NCI-H524 (cell line): Measurements from ENCODE around the gene SLC51A.

ENCODE experiments used
- DNase-seq, 2 experiments: peaks; one replicate each; lab custom pipeline; 2025; lab: John Stamatoyannopoulos, UW

The SLC51A gene

DNA sequence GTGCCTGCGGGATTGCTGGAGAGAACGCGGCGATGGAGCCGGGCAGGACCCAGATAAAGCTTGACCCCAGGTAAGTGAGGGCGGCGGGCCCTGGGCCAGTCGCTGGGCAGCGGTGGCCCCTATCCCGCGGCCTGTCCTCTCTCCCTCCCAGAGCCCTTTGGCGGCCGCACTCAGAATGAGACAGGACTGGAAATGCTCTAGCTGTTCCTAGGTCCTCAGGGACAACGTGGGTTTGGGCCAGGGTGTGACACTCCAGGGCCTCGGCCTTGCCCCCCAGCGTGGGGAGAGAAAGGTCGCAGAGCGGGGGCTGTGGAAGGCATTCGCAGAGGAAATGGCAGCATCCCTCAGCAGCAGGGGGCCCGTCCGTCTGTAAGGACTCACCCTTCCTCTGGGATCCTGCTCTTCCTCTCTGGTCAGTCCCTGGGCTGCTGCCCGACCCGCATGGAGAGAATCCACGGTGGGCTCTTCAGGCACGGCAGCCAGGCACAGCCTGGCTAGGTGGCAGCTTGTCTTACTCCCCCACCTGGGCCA, 412 bp downstream of the SLC51A start:
- no peak for DNase-seq

GRCh38 chr3:196217307-196218154, 1.2 kb downstream of the SLC51A start:
- DNase-seq, result no peak

- DNase-seq, result no peak
These were observed 1.9 kb downstream of the SLC51A start for GRCh38 chr3:196218155-196218712.

- DNase-seq, result peak; percentile 45 to 71
These were observed 3.0 kb downstream of the SLC51A start for GRCh38 chr3:196219194-196219969.

GRCh38 chr3:196219970-196220311, 3.6 kb downstream of the SLC51A start:
- no peak for DNase-seq

- DNase-seq, result no peak
These were observed 4.3 kb downstream of the SLC51A start for GRCh38 chr3:196220587-196220986.

DNA sequence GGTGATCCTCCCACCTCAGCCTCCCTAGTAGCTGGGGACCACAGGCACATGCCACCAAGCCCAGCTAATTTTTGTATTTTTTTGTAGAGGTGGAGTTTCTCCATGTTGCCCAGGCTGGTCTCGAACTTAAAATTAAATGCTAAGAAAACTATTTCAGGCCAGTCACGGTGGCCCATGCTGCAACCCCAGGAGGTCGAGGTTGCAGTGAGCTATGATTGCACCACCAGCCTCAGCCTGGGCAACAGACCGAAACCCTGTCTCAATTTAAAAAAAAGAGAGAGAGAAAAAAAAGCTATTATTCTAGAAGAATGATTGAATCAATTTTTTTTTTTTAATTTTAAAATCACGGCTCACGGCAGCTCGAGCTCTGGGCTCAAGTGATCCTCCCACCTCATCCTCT, 4.7 kb downstream of the SLC51A start:
- no peak for DNase-seq

GRCh38 chr3:196222876-196223595, 6.7 kb downstream of the SLC51A start:
- no peak for DNase-seq

DNA sequence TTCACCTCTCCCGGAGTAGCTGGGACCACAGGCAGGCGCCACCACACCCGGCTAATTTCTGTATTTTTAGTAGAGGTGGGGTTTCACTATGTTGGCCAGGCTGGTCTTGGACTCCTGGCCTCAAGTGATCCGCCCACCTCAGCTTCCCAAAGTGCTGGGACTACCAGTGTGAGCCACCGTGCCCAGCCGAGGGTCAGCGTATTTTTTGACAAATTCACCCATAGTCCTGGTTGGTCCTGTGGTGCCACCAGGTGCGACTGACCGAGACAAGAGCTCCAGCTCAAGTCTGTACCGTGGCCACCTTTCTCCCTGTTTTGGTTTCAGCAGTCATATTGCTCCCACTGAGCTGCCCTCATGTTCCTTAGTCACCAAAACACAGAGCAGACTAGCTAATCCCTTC, 8.8 kb downstream of the SLC51A start:
- no peak for DNase-seq

GRCh38 chr3:196225763-196226364, 9.5 kb downstream of the SLC51A start:
- DNase-seq, result no peak

GRCh38 chr3:196227121-196227561, 10.8 kb downstream of the SLC51A start:
- no peak for DNase-seq

GRCh38 chr3:196227629-196228493, 11.5 kb downstream of the SLC51A start:
- DNase-seq, result no peak

DNA sequence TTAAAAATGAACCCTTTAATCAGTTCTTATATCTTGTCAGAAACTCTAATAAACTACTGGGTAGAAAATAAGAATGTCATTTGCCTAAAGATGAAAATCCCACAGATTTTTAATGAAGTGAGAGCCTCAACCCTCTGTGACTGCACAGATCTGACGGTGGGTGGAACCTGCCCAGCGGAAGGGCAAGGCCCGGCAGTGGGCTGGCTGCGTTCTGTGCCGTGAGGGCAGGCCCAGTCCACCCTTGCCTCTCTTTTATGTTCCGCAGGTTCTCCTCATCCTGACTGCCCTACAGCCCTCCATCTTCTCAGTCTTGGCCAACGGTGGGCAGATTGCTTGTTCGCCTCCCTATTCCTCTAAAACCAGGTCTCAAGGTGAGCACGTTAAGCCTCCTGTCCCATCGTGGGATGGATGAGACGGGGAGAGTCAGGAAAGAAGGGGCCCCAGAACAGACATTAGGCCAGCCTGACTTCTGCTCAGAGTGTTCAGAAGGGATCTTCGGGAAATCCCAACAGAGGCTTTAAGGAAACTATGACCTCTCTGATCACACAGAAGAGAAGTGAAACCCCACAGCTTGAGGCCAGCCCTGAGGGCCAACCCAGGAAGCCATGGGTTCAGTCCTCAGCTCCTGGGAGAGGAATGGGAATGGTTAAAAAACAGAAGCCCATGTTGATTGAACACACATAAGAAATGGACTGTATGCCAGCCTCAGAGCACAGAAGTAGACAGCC, 16.0 kb downstream of the SLC51A start:
- DNase-seq, result no peak

- no peak for DNase-seq
These were observed 16.5 kb downstream of the SLC51A start for GRCh38 chr3:196232882-196233251.

DNA sequence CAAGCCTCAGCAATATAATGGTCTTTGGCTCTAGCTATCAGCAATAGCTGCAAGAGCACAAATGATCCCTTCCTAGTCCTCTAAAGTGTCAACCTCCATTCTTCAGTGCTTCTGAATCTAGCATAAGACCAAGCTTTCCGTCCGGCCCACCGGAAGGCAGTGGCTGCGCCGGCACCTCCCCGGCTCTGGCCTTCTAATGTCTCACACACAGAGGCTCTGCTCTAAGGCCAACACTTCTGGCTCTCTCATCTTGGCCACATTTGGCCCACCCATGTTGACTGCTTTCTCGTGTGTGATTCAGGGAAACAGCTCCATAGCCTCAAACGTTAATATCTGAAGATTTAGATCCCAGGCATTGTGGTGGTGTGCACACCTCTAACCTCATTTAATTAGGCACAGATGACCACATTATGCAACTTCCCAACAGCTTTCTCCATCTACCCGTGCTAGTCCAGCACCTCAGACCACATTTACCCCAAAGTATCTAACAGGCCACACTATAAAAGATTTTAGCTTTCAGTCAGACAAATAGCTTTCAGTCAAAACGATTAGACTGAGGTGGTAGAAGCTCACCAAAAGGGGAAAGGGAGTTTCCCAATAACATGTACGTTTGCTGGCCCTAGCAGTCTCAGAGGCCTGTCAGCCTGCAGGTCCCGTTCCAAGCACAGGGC, 19.3 kb downstream of the SLC51A start:
- no peak for DNase-seq

- DNase-seq, result no peak
These were observed 19.9 kb downstream of the SLC51A start for GRCh38 chr3:196236223-196236622.

- no peak for DNase-seq
These were observed 20.9 kb downstream of the SLC51A start for GRCh38 chr3:196237203-196237602.

DNA sequence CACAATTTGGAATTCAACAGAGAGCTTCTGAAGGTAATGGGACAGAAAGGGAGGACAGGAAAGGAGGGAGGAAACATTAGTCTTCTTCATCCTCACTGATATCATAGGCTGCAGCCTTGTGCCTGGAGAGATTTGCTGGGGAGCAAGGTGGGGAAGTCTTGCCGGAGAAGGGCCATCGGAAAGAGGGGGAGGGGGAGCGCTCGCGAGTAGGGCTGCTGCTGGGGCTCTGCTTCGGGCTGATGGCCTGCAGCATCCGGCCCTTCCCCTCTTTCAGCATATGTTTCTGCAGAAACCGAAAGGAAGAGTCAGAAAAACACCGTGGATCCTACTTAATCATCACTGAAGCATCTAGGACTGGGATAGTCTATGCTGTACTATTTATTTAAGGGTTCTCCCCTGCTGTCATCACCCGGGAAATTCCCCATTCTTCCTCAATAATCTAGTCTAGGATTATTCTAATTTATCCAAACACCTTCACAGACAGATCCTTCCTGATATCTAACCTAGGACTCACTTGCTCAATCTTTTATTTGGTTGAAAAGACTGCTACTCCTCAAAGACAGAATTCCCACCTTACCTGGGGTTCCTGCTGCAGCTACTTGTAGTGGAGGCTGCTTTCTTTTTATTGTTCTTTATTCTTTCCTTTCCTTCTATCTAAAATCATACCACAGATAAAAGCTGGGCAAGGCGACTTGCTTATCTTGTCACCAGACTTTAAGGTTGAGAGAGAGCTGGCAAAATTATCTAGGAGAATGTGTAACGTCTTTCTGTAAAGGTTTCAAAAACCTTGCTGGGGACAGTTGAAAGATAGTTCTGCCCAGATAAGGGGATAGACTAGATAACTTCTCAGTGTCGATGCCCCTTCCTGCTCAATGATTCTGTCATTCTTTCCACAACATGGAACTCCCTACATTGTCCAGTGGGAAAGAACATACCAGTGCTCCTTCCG, 22.6 kb downstream of the SLC51A start:
- DNase-seq, result no peak
